NCI-H1048 (cell line): ENCODE data around the gene ZBTB20.
"Not testable (repeated sequence)": the region's sequence is repeated elsewhere in the genome, so short reads cannot be mapped to it uniquely, and the experiment has no call there.

ENCODE experiments used
- DNase-seq: peaks from one replicate; lab custom pipeline; 2025; lab: John Stamatoyannopoulos, UW

The ZBTB20 gene

DNA sequence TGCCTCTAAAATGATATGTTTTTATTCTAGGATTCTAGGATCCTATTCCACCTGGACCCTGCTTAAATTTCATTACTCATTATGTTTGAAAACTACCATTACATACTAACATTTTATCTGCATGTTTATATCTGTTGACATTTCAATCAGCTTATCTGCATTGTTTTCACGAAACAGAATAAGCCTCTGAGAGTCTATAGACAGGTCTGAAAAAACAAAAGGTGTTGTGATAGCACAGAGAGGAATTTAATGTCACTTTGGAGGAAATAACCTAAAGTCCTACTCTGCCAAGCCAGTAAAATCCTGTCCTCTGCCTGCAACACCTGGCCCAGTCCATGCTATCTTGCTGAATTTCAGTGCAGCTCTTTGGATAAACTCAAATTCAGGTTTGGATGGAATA, 315.2 kb downstream of the ZBTB20 start:
- no peak for DNase-seq

- no peak for DNase-seq
Measured at GRCh38 chr3:114830652-114831051, 316.4 kb downstream of the ZBTB20 start.

- DNase-seq: no peak
Measured at GRCh38 chr3:114829783-114830182, 317.3 kb downstream of the ZBTB20 start.

DNA sequence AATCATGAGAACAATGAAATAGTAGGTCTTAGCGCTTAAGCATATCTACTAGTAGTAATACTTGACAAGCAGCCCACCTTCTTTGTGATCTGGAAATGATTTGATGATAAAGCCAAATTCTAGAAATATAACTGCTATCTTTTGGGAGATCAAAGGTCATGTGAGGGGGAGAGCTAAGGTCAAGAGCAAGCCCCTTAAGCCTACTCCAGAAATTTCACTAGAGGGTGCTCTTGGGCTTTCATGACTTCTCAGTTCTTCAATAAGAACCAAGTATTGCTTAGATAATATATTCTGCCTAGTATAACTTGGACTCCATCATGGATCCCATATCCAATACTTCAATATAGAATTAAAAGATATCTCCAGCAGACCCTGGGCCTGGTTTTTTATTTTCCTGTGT, 319.6 kb downstream of the ZBTB20 start:
- no peak for DNase-seq

DNA sequence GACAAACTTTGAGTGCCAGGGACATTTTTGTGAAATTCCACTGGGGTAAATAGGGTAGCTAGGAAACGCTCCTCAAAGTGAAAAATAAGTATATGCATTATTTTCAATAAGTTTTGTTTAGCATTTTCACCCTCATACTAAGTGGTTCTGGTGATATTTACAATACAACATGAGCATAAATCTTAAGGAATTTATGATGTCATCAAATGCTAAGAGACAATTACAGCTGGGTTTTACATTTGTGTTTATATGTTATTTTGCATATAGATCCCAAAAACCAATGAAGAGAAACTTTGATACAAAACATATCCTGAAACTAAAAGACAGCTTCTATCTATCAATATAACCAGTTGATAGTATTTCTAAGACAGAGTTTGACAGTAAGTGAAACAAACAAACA, 323.1 kb downstream of the ZBTB20 start:
- no peak for DNase-seq

- no peak for DNase-seq
Measured at GRCh38 chr3:114823061-114823460, 324.0 kb downstream of the ZBTB20 start.

GRCh38 chr3:114816052-114816451, 331.0 kb downstream of the ZBTB20 start:
- DNase-seq: no peak

GRCh38 chr3:114812541-114813238, 334.4 kb downstream of the ZBTB20 start:
- not testable (repeated sequence) for DNase-seq

DNA sequence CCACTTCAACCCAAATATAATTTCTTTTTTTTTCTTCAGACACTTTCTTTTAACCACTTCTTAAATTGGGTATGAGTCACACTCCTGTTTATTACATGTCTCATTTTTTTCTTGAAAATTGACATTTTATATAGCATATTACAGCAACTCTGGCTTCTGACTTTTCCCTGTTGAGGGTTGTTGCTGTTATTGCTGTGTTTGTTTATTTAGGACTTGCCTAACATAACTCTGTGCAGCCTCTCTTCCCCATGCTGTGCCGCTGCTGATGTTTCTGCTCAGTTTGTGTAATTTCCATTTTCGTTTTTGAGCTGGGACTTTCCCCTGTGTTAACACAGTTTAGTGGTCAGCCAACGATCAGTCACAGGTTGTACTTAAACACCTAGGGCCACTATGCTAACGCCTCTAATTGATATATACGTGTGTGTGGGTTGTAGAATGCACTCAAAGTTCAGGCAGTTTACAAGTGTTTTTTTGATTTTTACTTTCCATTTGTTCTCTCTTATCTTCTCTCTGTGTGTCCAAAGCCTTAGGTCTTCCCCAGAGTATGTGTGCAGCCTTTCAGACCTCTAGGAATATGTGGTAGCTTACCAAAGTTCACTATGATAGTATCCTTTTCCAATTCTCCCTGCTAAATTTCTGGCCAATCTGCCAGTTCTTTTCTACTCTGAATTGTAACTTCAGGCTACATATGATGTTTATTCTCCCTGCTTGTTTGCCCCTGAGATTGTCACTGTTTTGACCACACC, 337.2 kb downstream of the ZBTB20 start:
- DNase-seq: no peak

DNA sequence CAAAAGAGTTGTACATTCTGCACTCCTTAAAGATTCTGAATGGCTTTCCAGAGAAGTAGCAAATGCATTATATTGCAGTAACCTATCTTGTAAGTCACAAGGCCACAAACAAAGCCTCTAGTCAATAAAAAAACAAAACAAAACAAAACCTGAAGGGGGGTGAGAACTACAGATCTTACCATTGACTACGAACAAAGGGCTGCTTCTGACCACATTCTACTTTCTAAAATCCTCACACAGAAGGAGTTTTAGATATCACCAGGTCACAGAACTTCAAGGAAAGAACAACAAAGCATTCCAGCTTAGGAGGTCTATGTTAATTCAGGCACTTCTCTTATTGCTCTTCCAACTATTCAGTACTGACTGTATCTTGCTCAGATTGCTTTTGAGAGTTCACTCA, 343.0 kb downstream of the ZBTB20 start:
- no peak for DNase-seq

DNA sequence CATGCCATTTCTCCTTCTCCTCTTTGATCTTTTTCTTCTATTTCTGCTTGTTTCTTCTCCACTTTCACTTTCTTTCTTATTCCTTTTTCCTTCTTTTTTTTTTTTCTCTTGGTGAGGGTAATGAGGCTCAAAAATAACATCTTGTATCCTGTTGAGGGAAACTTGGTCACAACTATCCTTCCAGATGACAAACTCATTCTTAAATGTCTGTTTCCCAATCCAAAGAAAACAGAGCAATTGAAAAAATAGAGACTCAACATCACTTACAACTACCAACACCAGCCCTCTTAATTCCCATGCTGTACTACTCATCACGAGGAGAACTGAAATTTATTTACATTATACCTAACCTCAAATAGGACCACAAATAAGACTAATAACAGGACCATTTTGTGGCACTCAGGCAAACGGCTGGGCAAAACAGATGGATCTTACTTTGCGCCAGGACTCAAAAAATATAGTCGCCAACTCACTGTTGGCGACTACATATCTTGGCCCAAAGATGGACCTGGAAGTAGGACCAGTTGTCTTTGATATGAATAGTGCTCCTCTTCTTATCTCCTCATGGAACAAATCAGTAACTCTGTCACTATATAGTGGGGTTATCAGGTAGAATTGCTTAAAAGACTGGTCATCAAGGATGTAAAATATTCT, 343.9 kb downstream of the ZBTB20 start:
- no peak for DNase-seq

- DNase-seq: no peak
Measured at GRCh38 chr3:114800272-114801031, 346.6 kb downstream of the ZBTB20 start.

DNA sequence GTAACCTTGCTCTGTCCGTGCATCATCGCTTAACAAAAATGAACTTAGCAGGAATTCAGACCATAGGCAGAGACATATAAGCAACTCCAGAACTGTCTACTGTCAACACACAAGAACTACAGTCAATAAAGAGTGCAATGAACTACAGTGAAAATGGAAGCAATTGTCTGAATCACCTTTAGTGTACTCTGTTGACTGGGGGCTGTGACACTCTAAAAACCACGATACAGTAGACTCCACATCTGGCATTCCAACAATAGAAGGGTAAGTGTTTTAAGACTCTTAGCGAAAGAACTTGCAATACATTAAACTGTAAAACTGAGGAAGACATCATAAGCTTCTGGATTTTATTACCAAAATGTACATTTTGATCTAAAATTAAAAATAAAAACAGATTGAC, 347.3 kb downstream of the ZBTB20 start:
- no peak for DNase-seq

DNA sequence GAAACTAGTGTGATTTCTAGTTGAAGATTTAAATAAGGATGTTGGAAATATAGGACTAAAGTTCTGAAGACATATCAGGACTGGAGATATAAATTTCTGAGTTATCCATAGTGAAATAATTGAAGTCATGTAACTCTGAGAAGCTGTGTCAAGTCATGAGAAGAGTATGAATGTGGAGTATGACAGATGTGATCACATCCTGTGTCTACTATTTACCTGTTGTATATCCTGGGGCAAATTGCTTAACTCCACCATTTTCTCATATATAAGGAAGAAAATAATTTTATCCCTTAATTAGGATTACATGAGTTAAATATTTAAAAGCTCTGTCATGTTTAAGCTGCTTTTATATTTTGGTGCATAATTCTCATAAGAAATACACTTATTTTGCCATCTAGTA, 350.3 kb downstream of the ZBTB20 start:
- DNase-seq: no peak

DNA sequence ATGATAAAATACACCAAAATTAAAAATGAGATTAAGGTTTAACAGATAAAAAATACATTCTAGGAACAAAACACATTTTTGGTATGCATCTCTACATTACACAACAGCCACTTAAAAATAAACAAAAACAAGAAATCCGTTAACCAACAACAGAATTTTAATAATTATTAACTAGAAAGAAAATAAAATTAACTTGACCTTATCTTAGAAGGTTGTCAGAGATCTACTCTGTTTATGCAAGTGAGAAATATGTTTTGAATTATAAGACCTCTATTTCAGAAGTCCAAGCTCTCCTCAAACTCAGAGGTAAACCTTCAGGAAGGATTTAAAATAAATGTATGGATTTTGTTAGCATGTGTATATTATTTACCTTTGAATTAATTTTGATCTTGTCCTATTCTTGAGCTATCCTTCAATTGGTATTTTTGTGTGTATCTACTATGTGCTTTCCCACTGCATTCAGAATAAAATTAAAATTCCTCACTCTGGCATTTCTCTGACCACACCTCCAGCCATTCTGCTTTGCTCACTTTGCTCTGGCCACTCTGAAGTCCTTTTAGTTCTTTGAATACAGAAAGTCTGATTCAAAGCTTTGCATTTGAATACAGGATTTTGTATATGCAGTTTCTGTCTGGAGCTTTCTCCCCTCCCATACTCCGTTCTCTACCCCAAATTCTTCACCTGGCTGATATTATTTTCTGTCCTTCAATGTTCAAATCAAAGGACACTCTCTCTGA, 352.0 kb downstream of the ZBTB20 start:
- no peak for DNase-seq

DNA sequence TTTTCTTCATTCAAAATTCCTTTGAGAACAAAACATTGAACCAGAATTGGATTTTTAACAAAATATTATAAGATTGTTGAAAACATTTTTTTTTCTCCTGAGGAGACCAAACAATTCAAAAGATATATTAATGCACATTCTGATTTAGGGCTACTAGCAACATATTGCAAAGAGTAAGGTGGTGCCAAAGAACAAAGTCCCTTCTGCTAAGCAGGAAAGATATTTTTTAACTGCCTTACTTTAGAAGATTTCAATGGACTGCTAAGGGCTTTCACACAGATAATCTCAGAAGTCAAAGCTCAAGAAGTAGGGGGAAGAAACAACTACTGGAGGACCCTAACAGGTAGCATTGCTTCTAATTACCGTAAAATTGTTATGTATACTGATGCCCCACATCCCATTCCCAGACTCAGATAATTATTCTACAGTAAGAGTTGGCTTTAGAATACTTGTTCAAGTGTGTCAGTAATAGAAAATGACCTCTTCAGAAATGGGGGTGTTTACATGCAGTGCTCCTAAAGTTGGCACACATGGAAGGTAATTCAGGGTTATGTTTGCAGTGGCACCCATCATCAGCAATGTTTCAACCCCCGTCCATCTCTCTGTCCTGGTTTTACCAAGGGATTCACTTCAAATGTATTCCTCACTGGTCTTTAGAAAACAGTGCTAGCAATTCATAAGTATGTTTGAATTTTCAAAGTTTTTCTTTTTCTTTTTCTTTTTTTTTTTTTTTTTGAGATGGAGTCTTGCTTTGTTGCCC, 354.7 kb downstream of the ZBTB20 start:
- no peak for DNase-seq

GRCh38 chr3:114790752-114791151, 356.3 kb downstream of the ZBTB20 start:
- DNase-seq: no peak

DNA sequence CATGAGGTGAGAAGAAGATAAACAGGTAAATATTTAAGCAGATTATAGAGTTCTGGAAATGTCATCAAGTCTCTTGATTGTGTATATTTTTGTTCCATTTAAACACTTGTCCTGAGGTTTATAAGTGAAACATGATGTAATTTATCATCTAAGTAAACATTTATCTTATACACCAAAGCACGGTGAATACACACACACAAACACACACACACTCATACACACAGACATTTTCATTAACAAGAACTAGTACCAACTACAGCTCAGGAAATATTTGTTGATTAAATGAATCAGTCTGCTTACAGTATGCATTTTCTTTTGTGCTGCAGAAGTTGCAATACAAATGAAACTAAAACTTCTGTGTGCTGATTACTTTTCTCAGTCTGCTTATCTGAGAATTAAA, 357.3 kb downstream of the ZBTB20 start:
- DNase-seq: no peak

DNA sequence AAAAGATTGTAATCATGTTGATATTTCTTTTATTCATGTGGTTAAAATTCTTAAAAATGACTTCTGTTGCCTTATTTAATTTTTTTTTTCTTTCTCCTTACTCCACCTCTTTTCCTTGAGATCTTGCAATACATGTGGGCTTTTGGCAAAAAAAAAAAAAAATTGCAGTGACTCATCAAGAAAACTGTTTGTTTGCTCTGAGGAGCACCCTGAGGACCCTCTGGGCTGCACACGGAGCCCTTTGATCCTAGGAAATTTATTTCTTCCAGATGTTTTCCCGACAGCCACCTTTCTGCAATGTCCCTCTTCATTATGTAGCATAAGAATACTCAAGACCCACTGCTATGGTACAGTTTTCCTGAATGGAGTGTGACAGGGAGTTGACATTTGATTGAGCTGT, 371.7 kb downstream of the ZBTB20 start:
- DNase-seq: no peak

- DNase-seq: no peak
Measured at GRCh38 chr3:114770874-114771273, 376.2 kb downstream of the ZBTB20 start.

GRCh38 chr3:114764056-114764492, 383.0 kb downstream of the ZBTB20 start:
- DNase-seq: no peak
